ENCODE results near the gene CALB2. TPM values are rescaled to one million over a fixed set of nuclear protein-coding genes. Genes with fewer than 3 reads are reported as not detected.

CALB2 gene
- total and polyA plus RNA-seq, 2 of the 13 experiments (the other 11 are each of a cell fraction or from before 2014, with no cell fraction given) = 0.37 to 0.40 TPM

DNA sequence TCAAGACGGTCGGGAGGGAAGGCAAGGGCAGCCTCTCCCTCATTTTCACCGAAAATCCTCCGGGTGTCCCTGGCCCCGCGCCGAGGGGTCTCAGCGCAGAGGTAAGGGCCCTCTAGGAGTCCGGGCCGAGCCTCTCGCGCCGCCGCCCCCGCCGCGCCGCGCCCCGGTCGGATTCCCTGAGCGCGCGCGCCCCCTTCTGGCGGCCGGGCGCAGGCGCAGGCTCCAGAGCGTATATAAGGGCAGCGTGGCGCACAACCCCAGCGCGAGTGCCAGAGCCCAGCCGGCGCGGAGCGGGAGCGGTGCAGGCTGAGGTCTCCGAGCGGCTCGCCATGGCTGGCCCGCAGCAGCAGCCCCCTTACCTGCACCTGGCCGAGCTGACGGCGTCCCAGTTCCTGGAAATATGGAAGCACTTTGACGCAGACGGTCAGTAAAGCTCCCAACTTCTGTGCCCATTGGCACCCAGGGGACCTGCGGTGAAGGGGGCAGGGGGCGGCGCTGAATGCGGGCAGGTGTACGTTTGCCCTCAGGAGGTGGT is at the start of gene CALB2 (continued):
- TF ChIP-seq, protein P1, sequence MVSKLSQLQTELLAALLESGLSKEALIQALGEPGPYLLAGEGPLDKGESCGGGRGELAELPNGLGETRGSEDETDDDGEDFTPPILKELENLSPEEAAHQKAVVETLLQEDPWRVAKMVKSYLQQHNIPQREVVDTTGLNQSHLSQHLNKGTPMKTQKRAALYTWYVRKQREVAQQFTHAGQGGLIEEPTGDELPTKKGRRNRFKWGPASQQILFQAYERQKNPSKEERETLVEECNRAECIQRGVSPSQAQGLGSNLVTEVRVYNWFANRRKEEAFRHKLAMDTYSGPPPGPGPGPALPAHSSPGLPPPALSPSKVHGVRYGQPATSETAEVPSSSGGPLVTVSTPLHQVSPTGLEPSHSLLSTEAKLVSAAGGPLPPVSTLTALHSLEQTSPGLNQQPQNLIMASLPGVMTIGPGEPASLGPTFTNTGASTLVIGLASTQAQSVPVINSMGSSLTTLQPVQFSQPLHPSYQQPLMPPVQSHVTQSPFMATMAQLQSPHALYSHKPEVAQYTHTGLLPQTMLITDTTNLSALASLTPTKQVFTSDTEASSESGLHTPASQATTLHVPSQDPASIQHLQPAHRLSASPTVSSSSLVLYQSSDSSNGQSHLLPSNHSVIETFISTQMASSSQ (IDR thresholded peaks at IDR 0.05; ENCODE audit: low read depth) = no peak
- TF ChIP-seq, protein P1 (CRISPR knock-in tag; IDR thresholded peaks at IDR 0.05; ENCODE audit: borderline replicate concordance) = no peak
- TF ChIP-seq GLI4 (CRISPR knock-in tag; IDR thresholded peaks at IDR 0.05; ENCODE audit: borderline replicate concordance) (0 out of 2 replicates have a peak, but pooled peaks have one; percentile 63), RNF2 (conservative IDR thresholded peaks at IDR 0.05; ENCODE audit: low read depth) (0 out of 2 replicates have a peak, but pooled peaks have one; percentile 45), DNMT1 (CRISPR knock-in tag; IDR thresholded peaks at IDR 0.05) (0 out of 2 replicates have a peak, but pooled peaks have one; percentile 50), HNRNPLL (IDR thresholded peaks at IDR 0.05; ENCODE audit: low read depth, low read length, poor library complexity, severe bottlenecking) (peak; percentile 46), SOX13 (IDR thresholded peaks at IDR 0.05) (no peak), SOX13 (CRISPR knock-in tag; conservative IDR thresholded peaks at IDR 0.05 in 1 of 2, IDR thresholded peaks at IDR 0.05 in 1 of 2) (no peak), ZNF441 (CRISPR knock-in tag; IDR thresholded peaks at IDR 0.05; ENCODE audit: borderline replicate concordance) (peak; percentile 67; the same call in 1 of the 2 replicates), ZFP36 (IDR thresholded peaks at IDR 0.05; ENCODE audit: borderline replicate concordance, low read depth, low read length, partially characterized antibody) (no peak), MAZ (IDR thresholded peaks at IDR 0.05; ENCODE audit: borderline replicate concordance, low read depth, low read length) (peak; percentile 13; the same call in 1 of the 2 replicates), MAZ (CRISPR knock-in tag; IDR thresholded peaks at IDR 0.05; ENCODE audit: low read depth) (peak; percentile 83), STAG1 (CRISPR knock-in tag; IDR thresholded peaks at IDR 0.05) (peak; percentile 89), NFIC (IDR thresholded peaks at IDR 0.05; ENCODE audit: low read length) (no peak), ZNF768 (CRISPR knock-in tag; IDR thresholded peaks at IDR 0.05) (peak; percentile 73; the same call in 1 of the 2 replicates)
- TF ChIP-seq, protein P2, sequence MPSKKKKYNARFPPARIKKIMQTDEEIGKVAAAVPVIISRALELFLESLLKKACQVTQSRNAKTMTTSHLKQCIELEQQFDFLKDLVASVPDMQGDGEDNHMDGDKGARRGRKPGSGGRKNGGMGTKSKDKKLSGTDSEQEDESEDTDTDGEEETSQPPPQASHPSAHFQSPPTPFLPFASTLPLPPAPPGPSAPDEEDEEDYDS (CRISPR knock-in tag; IDR thresholded peaks at IDR 0.05) = peak; percentile 34; the same call in 1 of the 2 replicates
- TF ChIP-seq, protein P3, sequence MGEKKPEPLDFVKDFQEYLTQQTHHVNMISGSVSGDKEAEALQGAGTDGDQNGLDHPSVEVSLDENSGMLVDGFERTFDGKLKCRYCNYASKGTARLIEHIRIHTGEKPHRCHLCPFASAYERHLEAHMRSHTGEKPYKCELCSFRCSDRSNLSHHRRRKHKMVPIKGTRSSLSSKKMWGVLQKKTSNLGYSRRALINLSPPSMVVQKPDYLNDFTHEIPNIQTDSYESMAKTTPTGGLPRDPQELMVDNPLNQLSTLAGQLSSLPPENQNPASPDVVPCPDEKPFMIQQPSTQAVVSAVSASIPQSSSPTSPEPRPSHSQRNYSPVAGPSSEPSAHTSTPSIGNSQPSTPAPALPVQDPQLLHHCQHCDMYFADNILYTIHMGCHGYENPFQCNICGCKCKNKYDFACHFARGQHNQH (CRISPR knock-in tag; IDR thresholded peaks at IDR 0.05) = 0 out of 2 replicates have a peak, but pooled peaks have one; percentile 22
- TF ChIP-seq, protein P4, sequence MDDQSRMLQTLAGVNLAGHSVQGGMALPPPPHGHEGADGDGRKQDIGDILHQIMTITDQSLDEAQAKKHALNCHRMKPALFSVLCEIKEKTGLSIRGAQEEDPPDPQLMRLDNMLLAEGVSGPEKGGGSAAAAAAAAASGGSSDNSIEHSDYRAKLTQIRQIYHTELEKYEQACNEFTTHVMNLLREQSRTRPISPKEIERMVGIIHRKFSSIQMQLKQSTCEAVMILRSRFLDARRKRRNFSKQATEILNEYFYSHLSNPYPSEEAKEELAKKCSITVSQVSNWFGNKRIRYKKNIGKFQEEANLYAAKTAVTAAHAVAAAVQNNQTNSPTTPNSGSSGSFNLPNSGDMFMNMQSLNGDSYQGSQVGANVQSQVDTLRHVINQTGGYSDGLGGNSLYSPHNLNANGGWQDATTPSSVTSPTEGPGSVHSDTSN (CRISPR knock-in tag; IDR thresholded peaks at IDR 0.05; ENCODE audit: borderline replicate concordance) = no peak
